DOHH2 (cell line): ENCODE measurements around the gene CATSPER3.

ENCODE experiments used
- EZH2phosphoT487 ChIP-seq: fragments of 200-600 bp; sonication (generic); IDR thresholded peaks from 2 replicates; pipeline ENCODE4 v1.6.1; 2017; ENCODE audit warnings: borderline replicate concordance, mild to moderate bottlenecking, antibody characterized with exemption, low read length, moderate library complexity, mixed read lengths
- TF ChIP-seq, protein P1 (sequence below): fragments of 200-600 bp; sonication (generic); IDR thresholded peaks from one replicate; pipeline ENCODE4 v1.5.1; 2014; ENCODE audit warnings: antibody characterized with exemption, mild to moderate bottlenecking, low read depth, low read length; ENCODE audit not compliant: poor library complexity, severe bottlenecking

- TF ChIP-seq, protein P1, sequence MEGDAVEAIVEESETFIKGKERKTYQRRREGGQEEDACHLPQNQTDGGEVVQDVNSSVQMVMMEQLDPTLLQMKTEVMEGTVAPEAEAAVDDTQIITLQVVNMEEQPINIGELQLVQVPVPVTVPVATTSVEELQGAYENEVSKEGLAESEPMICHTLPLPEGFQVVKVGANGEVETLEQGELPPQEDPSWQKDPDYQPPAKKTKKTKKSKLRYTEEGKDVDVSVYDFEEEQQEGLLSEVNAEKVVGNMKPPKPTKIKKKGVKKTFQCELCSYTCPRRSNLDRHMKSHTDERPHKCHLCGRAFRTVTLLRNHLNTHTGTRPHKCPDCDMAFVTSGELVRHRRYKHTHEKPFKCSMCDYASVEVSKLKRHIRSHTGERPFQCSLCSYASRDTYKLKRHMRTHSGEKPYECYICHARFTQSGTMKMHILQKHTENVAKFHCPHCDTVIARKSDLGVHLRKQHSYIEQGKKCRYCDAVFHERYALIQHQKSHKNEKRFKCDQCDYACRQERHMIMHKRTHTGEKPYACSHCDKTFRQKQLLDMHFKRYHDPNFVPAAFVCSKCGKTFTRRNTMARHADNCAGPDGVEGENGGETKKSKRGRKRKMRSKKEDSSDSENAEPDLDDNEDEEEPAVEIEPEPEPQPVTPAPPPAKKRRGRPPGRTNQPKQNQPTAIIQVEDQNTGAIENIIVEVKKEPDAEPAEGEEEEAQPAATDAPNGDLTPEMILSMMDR: no peak
- TF ChIP-seq EZH2phosphoT487: no peak
Observed at GRCh38 chr5:134937526-134937925, 30.2 kb upstream of the CATSPER3 start.
